ENCODE data around the gene LCOR. TPM values are rescaled to one million over a fixed set of nuclear protein-coding genes. Genes with fewer than 3 reads are reported as not detected.

Gene LCOR
- total and polyA plus RNA-seq, 2 experiments from 2014 or later = 26.1 to 48.7 TPM

GRCh38 chr10:97024168-97025073 lies 192.3 kb downstream of the LCOR start:
- Histone ChIP-seq H4K20me1 (ENCODE audit: insufficient read depth, poor library complexity, severe bottlenecking) (no peaks in the 10 kb centered on the region), H3K9me2 (replicated peaks; ENCODE audit: insufficient read depth) (no peaks in the 10 kb centered on the region), H3K36me3 (replicated peaks; ENCODE audit: insufficient read depth, low read depth) (no peaks in the 10 kb centered on the region), H3K79me2 (no peaks in the 10 kb centered on the region), H2AFZ (no peak overlapping the region), H3K4me1 (ENCODE audit: insufficient read depth) (no peaks in the 10 kb centered on the region), H3K4me3 (no peak overlapping the region), H3K27ac (no peak overlapping the region), H3K27me3 (no peaks in the 10 kb centered on the region), H3K4me2 (no peak overlapping the region), H3K9me3 (ENCODE audit: low read depth) (no peaks in the 10 kb centered on the region)
- TF ChIP-seq EZH2 (IDR thresholded peaks at IDR 0.05; ENCODE audit: borderline replicate concordance) (no peak), CTCF (IDR thresholded peaks at IDR 0.05; ENCODE audit: poor library complexity) (no peak), EZH2phosphoT487 (IDR thresholded peaks at IDR 0.05; ENCODE audit: low read depth, severe bottlenecking, unreplicated experiment) (no peak)
- WGBS (ENCODE audit: low lambda C conversion rate, missing lambda C conversion rate) = 51% methylated on average over 13 of the region's 13 CpGs
- peak; percentile 56 for DNase-seq (ENCODE audit: low spot score)

GRCh38 chr10:97025613-97026242 lies 193.6 kb downstream of the LCOR start:
- no peak overlapping the region for H3K4me2 ChIP-seq
- H3K27ac ChIP-seq = no peak overlapping the region
- H3K4me3 ChIP-seq = no peak overlapping the region
- no peaks in the 10 kb centered on the region for H4K20me1 ChIP-seq (ENCODE audit: insufficient read depth, poor library complexity, severe bottlenecking)
- H3K36me3 ChIP-seq (replicated peaks; ENCODE audit: insufficient read depth, low read depth) = no peaks in the 10 kb centered on the region
- TF ChIP-seq CTCF (IDR thresholded peaks at IDR 0.05; ENCODE audit: poor library complexity) (peak; percentile 51), EZH2 (IDR thresholded peaks at IDR 0.05; ENCODE audit: borderline replicate concordance) (no peak), EZH2phosphoT487 (IDR thresholded peaks at IDR 0.05; ENCODE audit: low read depth, severe bottlenecking, unreplicated experiment) (no peak)
- H3K27me3 ChIP-seq = no peaks in the 10 kb centered on the region
- H3K9me3 ChIP-seq (ENCODE audit: low read depth) = no peaks in the 10 kb centered on the region
- WGBS (ENCODE audit: low lambda C conversion rate, missing lambda C conversion rate) = 78% methylated on average over 9 of the region's 9 CpGs
- H3K4me1 ChIP-seq (ENCODE audit: insufficient read depth) = no peaks in the 10 kb centered on the region
- no peaks in the 10 kb centered on the region for H3K9me2 ChIP-seq (replicated peaks; ENCODE audit: insufficient read depth)
- peak; percentile 49 for DNase-seq (ENCODE audit: low spot score)
- H2AFZ ChIP-seq = no peak overlapping the region
- H3K79me2 ChIP-seq = no peaks in the 10 kb centered on the region

GRCh38 chr10:97028126-97028831 lies 196.2 kb downstream of the LCOR start:
- no peaks in the 10 kb centered on the region for H3K36me3 ChIP-seq (replicated peaks; ENCODE audit: insufficient read depth, low read depth)
- 94% methylated on average over 2 of the region's 2 CpGs for WGBS (ENCODE audit: low lambda C conversion rate, missing lambda C conversion rate)
- H4K20me1 ChIP-seq (ENCODE audit: insufficient read depth, poor library complexity, severe bottlenecking) = no peaks in the 10 kb centered on the region
- no peak for DNase-seq (ENCODE audit: low spot score)
- no peak overlapping the region for H3K27ac ChIP-seq
- no peaks in the 10 kb centered on the region for H3K4me1 ChIP-seq (ENCODE audit: insufficient read depth)
- no peak for TF ChIP-seq EZH2 (IDR thresholded peaks at IDR 0.05; ENCODE audit: borderline replicate concordance)
- no peak for TF ChIP-seq EZH2phosphoT487 (IDR thresholded peaks at IDR 0.05; ENCODE audit: low read depth, severe bottlenecking, unreplicated experiment)
- no peak for TF ChIP-seq CTCF (IDR thresholded peaks at IDR 0.05; ENCODE audit: poor library complexity)
- no peak overlapping the region for H2AFZ ChIP-seq
- H3K9me2 ChIP-seq (replicated peaks; ENCODE audit: insufficient read depth) = no peaks in the 10 kb centered on the region
- H3K4me2 ChIP-seq = no peak overlapping the region
- H3K9me3 ChIP-seq (ENCODE audit: low read depth) = no peaks in the 10 kb centered on the region
- no peaks in the 10 kb centered on the region for H3K27me3 ChIP-seq
- H3K4me3 ChIP-seq = no peak overlapping the region
- H3K79me2 ChIP-seq = no peaks in the 10 kb centered on the region
